GM23338 (cell line): ENCODE measurements around the gene RNF220.

Source experiments
- CTCF ChIP-seq, 2 experiments: fragments of 200-600 bp in 1 of 2; sonication (generic) in 1 of 2; conservative IDR thresholded peaks; 2 replicates each; pipeline versions ENCODE4 v1.5.1 to v1.6.1; 2016 to 2017; ENCODE audit warnings: antibody characterized with exemption in 2 of 2, low read depth in 2 of 2, mild to moderate bottlenecking in 2 of 2, moderate library complexity in 1 of 2
- EZH2 ChIP-seq: fragments of 200-600 bp; sonication (generic); IDR thresholded peaks from one replicate; pipeline ENCODE4 v1.8.0; 2017; ENCODE audit warnings: antibody characterized with exemption, mild to moderate bottlenecking, low read depth; ENCODE audit not compliant: unreplicated experiment
- JUNB ChIP-seq: IDR thresholded peaks from one replicate; pipeline ENCODE4 v1.6.1; 2016; ENCODE audit warnings: antibody characterized with exemption; ENCODE audit not compliant: unreplicated experiment
- POLR2AphosphoS5 ChIP-seq: IDR thresholded peaks from 2 replicates; pipeline ENCODE4 v1.6.1; 2016; ENCODE audit warnings: antibody characterized with exemption, low read depth

GRCh38 chr1:44531785-44532566 is 126.9 kb downstream of the RNF220 start:
- TF ChIP-seq CTCF (conservative IDR thresholded peaks at IDR 0.05; ENCODE audit: low read depth in 2 of 2): no peak
- TF ChIP-seq EZH2: no peak
- no peak for TF ChIP-seq JUNB
- no peak for TF ChIP-seq POLR2AphosphoS5
